Muscle of back (tissue), 11 donors: ENCODE results near the gene RNF43. TPM values are rescaled to one million over a fixed set of nuclear protein-coding genes. Genes with fewer than 3 reads are reported as not detected.
"Not testable (repeated sequence)": the region's sequence is repeated elsewhere in the genome, so short reads cannot be mapped to it uniquely, and the experiment has no call there.

Experiments used
- DNase-seq, 3 donors: peaks; one replicate each; pipeline versions ENCODE4 v3.0.0 to v3.0.0-alpha.2; 2013
- polyA plus RNA-seq, 10 donors: library from polyadenylated mRNA; unstranded; fragments of 120-200 nt; gene quantifications; one replicate each; pipeline ENCODE4 v1.2.1, GENCODE V29; 2013; ENCODE audit not compliant: insufficient read length in 10 of 10

The RNF43 gene
- polyA plus RNA-seq, 10 donors: 0.04 to 3.1 (median 0.11) TPM; not detected in 1

DNA sequence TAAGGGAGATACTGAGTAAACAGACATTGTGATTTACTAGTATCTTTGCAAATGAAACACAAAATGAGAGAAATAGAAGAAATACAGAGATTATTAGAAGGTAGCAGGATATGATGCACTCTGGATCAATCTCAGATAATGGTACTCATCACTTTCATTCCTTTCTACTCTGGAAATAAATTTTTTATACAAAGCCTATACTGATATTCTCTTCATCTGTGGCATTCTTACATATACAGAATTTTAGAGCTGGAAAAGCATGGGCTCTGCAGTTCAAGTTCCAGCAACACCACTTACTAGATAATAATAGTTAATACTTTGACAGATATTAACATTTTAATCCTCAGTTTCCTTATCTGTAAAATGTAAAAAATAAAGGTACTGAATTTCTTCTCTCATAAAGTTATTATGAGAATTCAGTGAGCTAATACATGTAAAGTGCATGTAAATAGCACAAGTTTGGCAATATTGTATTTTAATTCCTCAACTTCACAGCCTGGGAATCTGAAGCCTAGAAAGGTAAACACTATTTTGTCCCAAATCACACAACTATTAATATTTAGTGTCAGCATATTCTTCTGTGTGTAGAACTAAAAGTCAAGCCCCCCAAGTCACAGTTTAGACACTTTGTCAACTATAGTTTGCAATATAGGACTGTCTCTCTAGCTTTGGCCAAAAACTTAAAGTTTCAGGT is 6.5 kb downstream of the RNF43 start:
- no peak for DNase-seq

DNA sequence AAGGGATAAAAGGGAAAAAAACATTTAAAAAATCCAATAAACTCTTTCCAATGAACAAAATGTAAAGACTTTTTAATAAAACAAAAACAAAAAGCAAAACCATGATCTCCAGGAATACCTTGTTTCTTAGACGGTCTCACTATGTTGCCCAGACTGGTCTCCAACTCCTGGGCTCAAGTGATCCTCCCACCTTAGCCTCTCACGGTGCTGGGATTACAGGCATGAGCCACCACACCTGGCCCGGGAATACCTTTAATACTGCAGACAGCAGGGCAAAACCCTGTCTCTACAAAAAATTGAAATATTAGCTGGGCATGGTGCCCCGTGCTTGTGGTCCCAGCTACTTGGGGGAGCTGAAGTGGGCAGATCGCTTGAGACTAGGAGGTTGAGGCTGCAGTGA is 7.9 kb downstream of the RNF43 start:
- no peak for DNase-seq

DNA sequence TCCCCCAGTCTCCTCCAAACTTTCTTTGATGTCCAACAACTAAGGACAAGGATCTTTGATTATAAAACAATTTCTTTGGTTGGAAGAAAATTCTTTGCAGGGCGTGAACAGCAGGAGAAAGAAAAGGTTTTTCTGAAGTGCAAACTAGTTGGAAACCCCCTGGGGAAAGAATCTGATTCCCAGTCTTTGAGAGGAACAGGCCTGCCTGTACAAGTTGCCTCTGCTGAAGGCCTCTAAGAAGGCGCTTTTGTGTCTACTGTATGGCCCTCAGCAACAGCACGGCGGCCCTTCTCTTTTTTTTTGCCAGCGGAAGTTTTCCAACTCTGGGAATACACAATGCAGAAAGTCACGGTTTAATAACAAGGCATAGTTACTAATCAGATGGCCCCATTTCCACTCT is 14.0 kb downstream of the RNF43 start:
- no peak for DNase-seq

DNA sequence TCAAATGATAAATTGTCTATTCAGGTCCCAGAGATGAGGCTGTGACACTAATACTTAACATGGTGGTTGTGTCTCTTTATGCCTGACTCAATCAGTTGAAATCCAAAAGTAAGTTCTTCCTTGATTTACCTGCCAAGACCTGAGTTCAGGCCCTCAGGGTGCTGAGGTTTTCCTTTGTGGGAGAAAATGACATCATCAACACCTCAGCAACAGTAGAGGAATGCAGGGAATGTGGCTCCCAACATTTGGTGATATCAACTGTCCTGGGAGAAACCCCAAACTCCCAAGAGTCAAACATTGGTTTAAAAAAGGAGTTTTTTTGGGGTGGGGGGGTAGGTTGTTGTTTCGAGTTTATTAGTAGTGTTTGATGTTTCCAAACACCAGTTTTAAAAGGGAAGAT is 14.7 kb downstream of the RNF43 start:
- peak in 1 of 3 donors; percentile 30 for DNase-seq

DNA sequence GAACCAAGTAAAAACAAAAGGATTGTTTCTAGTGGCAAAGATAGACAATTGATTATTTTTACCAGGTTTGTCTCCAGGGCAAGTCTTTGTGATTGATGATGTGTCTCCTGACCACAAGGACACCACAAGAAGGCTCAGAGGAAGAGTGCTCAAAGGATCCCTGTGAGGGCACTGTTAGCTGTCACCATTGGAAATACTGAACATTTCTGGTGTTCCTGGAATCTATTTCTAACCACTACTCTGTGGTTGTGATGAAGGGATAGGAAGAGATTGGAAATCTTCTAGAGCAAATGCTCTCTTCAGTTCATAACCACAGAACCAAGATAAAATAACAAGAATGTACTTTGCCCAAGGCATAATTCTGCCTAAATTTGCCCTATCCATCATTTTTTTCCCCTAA is 15.3 kb downstream of the RNF43 start:
- DNase-seq: peak in 1 of 3 donors; percentile 23

DNA sequence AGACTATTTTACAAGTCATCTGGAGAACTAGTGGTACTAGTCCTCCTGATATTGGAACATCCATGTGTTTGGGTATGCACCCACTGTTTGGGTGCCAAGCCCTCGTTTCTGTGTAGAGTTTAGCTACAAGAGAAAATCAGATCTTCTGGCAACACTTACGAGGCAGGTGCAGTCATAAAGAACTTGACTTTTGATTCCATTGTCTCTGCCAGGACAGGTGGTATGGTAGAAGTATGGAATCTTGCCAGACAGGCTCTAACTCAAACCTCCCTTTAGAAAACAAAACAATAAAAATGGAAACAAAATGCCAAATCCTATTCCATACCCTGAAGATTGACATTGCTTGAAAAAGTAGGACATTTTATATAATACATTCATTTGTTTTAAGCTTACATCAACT is 16.0 kb downstream of the RNF43 start:
- no peak for DNase-seq

DNA sequence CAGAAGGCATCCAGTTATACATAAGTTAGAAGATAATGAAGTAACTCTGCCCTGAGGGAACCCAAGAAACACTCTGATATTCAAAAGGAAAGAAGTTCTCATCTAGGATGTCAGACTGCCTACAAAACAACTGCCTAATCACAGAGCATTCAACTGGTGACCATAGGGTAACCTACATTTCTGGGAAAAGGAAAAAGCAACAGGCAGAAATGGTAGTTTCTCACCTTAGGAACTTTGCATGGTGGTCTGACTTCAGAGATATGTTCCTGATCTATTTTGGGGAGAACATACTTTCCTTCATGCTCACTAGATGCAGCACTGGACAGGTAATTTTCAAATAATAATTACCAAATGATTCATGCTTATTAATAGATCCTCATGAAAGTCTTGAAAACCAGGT is 16.5 kb downstream of the RNF43 start:
- no peak for DNase-seq

DNA sequence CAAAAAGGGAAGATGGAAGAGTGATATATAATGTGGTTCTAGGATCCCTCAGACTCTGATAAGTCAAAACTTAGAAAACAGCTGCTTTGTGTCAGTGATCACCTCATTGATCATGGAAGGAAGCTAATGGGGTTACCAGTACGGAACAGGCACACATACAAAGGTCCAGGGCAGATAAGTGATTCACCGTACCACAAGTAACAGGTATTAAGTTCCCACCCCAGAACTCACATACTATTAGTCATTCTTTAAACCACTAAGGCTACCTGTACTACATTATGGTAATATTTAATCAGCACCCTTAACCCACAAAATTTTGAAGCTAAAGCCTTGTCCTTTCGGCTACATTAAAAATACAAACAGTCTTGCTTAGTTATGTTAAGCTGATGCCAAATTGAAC is 17.4 kb downstream of the RNF43 start:
- no peak for DNase-seq

DNA sequence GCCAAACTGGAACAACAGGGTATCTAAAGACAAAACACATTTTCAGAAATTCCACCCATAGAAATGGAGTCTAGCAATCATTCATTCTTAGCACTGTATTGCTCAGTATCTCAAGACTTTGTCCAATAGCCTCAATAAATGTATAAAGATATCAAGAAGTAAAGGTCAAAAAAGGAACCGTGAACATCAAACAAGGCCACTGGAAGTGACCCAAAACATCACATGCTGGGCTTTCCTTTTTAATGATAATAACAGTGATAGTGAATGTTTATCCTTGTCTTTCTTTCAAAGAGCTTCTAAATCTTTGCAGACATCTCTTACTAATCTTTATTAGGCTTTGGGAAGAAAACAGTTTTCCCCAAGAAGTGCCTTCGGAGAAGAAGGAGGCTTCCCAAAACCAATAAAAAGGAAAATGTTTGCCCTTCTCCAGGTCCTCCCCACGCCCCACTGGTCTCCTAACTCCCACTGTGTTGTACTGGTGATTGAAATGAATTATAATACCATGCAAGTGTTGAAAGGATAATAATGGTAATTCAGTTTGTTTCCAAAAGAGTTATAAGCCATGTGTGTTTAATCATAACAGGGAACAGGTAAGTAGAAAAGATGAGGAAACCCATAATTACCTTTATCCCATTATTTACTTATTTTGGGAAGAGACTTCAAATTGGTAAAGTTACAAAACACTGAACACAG is 18.6 kb downstream of the RNF43 start:
- DNase-seq: no peak

DNA sequence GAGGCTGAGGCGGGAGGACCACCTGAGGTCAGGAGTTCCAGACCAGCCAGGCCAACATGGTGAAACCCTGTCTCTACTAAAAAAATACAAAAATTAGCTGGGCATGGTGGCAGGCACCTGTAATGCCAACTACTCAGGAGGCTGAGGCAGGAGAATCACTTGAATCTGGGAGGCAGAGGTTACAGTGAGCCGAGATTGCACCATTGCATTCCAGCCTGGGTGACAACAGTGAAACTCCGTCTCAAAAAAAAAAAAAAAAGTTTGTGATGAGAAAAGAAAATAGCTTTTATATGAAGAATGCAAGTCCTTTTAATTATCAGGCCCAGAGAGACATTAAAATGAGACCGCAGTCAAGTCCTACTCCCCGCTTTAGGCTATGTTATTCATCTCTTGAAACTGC is 19.9 kb downstream of the RNF43 start:
- not testable (repeated sequence) for DNase-seq

DNA sequence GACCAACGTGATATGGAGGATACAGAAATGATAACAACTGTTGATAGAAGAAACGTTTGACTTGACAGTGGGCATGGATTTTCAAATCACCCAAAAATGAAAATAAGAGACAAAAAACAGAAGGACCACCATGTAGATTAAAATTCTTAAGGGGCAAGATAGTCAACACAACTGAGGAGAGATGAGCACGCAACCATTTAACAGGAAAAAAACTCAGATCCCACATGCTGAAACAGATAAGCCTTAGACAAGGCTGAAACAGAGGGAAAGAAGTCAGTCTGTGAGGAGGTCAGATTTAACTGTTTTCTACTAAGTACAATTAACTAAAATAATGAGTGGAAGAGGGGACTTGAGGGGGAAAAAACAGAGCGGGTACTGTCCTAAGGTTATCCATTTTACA is 21.2 kb downstream of the RNF43 start:
- no peak for DNase-seq

DNA sequence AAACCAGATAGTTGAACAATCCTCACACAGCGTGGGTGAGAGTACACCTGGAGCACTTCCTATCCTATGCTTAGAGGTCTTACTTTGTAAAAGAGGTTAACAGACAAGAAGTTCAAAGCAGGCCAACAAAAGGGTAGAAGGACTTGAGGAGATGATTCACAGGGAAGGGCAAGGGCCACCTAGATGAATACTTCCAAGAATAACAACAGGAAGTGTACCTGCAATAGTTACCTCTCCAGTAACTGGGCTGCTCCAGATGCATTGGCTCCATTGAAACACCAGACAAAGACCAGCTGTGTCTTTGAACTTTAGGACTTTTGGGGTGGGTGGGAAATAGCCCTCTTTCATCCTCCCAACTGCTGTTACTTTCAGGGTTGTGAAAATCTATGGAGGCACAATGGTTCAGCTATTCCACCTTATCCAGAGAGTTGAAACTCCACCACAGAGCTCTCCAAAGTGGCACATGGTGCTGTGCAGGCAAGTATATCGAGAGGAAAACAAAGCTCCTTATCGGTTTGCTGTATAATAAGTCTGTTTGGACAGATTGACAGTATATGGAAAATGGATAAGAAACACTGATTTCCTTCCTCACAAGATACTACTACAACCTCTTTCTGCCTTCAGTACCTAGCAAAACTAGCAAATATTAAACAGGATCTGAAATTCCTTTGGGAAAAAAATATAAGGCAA is 22.7 kb downstream of the RNF43 start:
- DNase-seq: no peak

DNA sequence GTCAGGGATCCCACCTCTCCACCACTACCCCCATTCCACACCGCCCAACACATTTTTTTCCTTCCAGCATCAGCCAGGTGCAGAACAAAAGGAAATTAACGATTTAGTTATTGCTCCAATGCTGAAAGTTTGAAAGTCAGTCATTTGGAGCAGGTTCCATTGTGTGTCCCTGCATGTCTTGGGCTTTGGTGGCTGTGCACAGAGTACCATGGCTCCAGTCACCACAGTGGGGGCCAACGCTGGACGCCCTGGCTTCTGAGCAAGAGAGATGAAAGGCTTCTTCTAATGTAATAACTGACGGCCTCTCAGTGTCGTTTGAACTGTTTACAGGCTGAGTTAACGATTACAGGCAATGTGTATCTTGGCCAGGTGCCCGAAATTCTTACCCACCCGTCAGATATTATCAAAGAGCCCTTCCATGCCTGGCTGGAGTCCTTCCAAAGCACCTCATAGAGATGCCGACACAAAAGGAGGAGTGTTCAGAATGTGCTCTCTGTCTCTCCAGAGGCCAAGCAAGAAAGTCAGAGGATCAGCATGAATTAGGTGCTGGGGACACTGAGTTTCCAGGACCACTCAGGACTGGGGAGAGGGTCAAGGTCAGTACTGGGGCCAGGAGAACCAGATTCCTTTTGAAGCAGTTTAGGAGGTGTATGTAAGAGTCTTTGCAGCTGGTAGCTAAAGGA is 25.9 kb downstream of the RNF43 start:
- no peak for DNase-seq

DNA sequence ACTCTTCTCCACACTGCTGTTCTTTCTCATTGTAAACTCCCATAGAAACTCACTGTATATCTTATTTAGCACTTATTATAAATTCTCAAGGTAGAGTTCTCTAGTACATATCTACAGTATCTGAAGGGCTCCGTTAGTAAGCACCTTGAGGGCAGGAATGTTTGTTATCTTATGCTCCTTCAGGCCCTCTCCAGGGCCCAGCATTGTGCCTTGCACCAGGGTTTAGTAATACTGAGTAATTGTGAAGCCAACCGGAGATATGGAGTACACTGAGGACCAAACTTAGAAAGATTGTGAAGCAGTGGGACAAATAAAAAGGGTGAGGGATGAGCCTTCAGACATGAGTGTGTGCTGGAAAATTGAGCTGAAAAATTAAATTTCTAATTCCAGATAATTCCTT is 26.4 kb downstream of the RNF43 start:
- no peak for DNase-seq

DNA sequence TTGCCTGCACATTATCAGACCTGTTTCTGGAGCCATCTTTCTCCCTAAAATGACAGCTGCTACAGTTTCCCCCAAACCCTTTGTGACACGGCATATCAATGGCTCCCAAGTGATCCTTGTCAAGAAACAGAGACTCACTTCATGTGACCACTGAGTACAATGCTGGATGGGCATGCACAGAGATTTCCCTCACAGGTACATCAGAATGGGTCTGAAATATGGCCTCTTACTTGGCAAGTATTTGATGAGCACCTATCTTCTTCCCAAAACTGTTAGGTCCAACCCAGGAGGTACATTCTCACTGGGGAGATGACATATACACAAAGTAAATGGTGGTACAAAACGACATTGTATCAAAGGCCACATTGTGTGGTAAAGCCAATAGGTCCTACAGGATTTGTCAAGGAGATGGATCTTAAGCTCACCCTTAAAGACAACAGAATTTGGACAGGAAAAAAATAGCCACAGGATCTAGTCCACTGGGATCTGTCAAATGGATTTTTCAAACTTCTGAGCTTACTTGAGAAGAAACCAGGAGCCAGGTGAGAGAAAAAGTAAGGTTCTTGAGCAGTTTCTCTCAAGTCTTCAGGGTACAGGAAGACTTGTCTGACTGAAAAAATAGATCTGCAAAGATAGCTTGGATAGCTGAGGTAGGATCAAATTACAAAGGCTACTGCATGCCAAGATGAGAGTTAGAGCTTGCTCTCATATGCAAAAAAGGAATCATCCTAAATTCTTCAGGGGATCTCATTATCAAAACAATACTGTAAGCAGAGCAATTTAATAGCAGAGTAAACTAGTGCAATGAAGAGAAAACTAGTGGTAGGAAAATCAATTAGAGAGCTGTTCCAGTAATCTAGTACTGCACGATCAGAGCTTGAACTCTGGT is 28.8 kb downstream of the RNF43 start:
- DNase-seq: no peak

DNA sequence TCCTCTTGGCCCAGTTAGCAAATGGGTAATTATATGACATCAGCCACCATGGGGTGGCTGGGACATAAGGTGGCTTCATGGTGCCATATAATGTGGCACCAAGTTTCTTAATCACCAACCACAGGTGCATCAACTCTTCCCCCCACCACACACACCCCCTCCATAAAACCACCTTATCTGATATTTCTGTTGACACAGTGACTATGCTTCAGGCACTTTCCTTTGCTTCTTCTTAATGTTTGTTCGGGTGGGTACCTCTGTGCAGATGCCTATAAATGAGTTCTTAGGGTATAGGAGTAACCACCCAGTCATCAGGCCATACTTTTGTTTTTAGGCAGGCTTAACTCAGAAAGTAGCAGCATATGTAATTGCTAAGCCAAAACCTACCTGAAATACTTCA is 29.5 kb downstream of the RNF43 start:
- DNase-seq: no peak

DNA sequence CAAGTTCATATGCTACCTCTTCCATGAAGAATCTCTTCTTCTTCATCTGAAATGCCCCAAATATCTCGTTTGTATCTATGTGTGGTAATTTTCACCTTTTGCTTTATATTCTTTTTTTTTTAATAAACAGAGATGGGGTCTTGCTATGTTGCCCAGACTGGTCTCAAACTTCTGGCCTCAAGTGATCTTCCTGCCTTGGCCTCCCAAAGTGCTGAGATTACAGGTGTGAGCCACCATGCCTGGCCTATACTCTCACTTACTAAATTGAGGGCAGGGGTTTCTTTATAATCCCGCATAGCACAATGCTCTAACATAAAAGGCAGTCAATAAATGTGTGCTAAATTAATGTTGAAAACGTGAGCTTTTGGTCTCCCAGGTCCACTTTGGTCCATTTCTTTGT is 30.6 kb downstream of the RNF43 start:
- DNase-seq: no peak

DNA sequence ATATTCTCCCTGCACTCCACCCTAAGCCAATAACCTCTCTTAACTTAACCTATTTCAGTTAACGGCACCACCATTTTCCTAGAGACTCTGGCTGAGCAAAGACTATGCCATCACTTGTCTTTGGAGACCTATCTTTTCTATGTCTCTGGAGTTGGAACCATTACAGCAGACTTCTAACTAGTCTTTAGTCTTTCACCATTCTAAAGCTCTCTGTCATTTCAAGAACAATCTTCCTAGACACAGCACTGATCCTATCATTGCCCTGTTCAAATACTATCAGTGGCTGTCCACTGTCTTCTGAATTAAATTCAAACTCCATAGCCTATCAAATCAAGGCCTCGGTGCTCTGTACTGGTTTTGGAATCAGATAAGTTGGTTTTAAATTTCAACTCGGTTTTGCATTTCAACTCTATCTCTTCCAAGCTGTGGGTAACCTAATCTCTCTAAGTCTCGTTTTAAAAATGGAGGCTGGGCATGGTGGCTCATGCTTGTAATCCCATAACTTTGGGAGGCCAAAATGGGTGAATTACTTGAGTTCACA is 31.9 kb downstream of the RNF43 start:
- no peak for DNase-seq

DNA sequence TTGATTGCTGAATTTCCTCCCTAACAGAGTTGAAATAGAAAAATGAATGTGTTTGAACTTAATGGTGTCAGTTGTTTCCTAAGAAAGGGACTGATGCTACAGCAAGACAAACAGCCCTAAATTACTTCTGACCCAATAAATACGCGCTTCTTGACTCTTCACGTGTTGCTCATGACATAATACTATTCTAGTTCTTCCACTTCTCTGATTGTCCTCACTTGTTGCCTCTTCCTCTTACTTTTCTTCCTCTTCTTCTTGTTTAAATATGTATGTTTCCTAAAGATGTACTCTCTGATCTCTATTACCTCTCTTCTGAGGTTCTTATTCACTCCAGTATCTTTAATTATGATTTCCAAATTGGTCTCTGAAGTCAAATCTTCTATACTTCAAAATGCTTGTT is 32.4 kb downstream of the RNF43 start:
- no peak for DNase-seq

DNA sequence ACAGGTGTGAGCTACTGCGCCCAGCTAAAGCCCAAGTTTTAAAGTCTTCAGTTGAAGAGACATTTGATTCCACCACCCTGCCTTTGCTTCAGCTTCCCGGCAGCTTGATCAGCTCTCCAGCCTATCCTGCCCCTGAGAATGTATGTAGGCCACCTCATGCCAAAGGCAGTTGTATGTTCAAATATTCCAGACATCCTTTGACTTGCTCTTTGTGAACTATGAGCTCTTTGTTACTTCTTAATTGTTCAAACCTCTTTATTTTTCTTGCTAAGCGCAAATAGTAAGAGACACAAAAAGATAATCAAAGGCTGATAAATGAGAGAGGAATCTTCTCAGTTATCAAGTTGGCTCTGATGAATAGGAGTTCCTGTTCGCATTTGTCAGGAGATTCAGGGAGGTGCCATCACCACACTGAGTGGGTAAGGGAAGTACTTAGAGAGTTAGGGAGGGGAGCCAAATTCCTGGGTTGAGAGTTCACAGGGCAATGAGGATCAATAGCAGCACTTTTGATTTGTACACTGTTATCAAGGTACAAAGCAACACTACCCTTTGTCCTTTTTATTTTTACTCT is 33.4 kb downstream of the RNF43 start:
- DNase-seq: no peak

DNA sequence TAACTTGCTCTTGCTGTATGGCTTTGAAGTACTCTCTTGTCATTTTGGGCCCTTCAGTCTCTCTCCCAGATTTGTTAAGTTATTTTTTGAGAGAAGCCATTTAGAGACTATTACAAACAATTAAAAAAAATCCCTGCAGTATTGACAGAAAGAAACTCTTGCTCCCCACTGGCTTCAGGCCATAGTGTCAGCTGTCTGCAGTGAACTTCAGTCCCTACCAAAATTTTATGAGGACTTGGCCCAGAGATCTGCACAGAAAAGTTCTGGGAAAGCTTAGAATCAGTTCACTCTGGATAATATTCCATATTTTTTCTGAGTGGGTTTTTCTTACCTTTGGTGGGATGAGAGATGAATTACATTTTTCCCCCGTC is 34.5 kb downstream of the RNF43 start:
- DNase-seq: peak in 1 of 3 donors; percentile 37
